Stimulated activated CD4-positive, alpha-beta T cell treated with anti-CD3 and anti-CD28 coated beads, Interleukin-2, amount 100 ng/mL, for 4 hours (primary cell): ENCODE data around the gene CRABP1.
"Not testable (repeated sequence)": the region's sequence is repeated elsewhere in the genome, so short reads cannot be mapped to it uniquely, and the experiment has no call there.

Experiments used
- DNase-seq: peaks from one replicate; pipeline ENCODE4 v3.0.0-alpha.2; 2020; ENCODE audit warnings: low read depth

CRABP1 gene

GRCh38 chr15:78374436-78375393 lies 34.6 kb downstream of the CRABP1 start:
- DNase-seq, result no peak

DNA sequence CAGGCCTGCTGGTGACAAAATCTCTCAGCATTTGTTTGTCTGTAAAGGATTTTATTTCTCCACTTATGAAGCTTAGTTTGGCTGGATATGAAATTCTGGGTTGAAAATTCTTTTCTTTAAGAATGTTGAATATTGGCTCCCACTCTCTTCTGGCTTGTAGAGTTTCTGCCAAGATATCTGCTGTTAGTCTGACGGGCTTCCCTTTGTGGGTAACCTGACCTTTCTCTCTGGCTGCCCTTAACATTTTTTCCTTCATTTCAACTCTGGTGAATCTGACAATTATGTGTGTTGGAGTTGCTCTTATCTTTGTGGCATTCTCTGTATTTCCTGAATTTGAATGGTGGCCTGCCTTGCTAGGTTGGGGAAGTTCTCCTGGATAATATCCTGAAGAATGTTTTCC lies 40.0 kb downstream of the CRABP1 start:
- DNase-seq, result not testable (repeated sequence)

DNA sequence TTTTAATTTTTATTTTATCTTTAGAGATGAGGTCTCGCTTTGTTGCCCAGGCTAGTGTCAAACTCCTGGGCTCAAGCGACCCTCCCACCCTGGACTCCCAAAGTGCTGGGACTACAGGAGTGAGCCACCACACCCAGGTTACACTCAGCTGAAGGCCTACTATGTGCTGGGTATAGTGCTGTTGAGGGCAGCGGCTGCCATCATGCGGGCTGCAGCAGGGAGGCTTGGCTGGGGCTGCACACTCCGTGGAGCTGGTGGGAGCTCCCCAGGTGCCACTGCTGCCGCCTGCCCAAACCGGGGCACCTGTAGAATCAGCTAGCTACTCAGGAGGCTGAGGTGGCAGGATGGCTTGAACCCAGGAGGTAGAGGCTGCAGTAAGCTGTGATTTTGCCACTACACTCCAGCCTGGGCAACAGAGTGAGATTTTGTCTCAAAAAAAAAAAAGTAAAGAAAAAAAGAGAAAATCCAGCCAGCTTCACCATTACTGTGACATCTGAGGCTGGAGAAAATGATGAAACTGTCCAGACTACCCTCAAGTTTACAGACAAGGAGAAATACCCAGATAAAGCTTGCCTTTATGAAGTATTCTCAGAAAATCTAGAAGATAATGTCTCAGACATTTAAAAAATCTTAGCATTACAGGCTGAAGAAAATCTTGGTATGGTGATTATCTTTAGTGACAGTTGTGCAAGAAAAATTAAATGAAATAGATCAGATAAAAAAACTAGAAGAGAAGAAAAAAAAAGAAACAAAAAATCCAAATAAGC lies 42.1 kb downstream of the CRABP1 start:
- no peak for DNase-seq

DNA sequence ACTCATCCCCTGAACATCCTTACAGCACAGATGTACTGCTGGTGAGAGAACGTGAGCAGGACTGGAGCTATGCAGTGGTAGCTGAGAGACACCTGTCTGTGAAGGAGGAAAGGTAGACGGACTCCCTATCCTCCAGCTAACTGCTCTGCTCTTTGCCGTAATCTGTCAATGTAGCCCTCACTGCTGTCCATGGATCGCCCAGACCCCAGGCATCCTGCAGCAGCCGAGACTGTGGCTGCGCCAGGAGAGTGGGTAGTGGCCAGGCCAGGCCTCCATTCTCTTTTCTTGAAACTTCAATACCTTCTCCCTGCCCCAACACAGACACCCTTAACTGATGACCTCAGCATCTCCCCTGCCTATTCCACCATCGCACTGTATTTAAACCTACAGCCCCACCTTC lies 44.5 kb downstream of the CRABP1 start:
- no peak for DNase-seq

DNA sequence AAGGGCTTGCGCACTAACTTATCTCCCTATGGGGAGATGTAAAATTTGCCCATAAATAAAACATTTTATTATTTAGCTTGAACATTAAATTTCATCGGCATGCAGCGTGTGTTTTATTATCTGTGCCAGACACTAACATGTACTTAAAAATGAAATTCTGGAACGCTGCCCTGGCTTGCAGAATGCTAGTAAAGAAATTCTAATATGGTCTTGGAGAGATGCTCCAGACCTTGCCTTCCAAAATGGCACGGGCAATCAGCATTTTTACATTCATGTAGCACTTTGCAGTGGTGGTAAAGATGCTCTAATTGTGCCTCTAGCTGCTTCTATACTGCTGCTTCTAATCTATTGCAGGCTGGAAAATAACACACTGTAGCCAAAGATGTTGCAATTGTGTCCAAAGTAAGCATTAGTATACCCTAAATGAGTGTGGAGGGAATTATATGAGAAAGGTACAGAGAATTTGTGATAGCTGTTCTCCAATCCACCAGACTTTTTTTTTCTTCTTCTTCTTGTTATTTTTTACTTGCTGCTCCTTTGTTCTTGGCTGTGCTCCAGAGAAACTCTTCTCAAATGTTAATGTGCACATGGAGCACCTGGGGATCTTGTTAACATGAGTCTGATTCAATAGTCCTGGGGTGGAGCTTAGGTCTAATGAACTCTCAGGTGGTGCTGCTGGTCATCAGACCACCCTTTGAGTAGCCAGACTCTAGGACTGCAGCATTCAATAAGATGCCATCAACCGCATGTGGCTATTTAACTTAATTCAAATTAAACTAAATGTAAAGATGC lies 47.3 kb downstream of the CRABP1 start:
- no peak for DNase-seq

GRCh38 chr15:78388865-78389264 lies 48.7 kb downstream of the CRABP1 start:
- DNase-seq, result no peak

DNA sequence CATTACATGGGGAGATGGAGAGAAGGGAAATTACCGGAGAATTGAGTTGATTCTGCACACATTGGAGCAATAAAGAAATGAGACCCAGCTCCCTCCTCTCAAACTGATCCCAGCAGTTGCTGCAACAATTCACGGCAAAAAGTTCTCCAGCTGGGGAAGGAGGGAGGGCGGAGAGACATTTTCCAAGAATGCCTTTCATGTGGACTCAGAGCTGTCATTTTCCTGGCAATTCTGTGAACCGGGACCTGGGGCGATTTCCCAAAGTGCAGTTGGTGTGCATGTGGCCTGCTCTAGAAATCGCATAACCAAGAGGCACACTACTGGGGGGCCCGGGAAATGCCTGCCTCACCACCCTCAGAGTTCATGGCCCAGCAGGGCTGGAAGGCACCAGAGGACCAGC lies 49.2 kb downstream of the CRABP1 start:
- no peak for DNase-seq

DNA sequence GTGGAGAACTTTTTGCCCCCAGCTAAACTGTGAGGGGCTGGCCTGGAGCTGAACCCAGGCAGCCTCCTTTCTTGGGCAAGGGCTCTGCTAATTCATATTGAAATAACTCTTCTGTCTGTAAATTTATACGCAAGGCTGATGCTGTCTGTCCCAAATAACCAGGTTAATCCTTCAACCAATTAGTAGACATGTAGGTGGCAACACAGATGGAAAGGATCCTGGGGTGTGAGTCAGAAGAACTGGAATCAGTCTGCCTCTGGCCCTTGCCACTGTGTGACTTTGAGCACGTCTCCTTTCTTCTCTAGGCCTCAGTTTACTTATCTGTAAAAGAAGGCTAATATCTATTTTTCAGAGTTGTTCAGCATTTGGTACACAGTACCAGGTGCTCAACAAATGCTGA lies 49.6 kb downstream of the CRABP1 start:
- DNase-seq, result no peak

- no peak for DNase-seq
These were observed 50.1 kb downstream of the CRABP1 start for GRCh38 chr15:78390242-78390641.

- DNase-seq, result no peak
These were observed 50.7 kb downstream of the CRABP1 start for GRCh38 chr15:78390826-78391225.

DNA sequence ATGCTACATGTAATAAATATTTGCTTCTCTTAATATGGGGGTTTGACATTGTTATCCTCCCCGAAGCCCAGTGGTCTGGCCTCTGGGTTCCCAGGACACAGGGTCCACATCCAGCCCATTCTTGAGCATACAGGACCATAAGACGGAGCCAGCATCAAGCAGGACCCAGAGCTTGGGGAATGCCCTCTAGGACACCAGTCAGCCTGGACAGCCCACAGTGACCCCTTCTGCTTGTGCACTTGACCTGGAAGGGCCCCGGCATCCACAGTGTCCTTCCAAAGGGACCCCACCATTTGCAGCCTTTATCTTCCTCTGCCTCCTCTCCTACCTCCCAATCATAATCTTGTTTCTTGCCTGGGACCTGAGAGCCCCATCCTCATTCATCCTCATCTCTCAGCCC lies 51.6 kb downstream of the CRABP1 start:
- DNase-seq, result no peak

DNA sequence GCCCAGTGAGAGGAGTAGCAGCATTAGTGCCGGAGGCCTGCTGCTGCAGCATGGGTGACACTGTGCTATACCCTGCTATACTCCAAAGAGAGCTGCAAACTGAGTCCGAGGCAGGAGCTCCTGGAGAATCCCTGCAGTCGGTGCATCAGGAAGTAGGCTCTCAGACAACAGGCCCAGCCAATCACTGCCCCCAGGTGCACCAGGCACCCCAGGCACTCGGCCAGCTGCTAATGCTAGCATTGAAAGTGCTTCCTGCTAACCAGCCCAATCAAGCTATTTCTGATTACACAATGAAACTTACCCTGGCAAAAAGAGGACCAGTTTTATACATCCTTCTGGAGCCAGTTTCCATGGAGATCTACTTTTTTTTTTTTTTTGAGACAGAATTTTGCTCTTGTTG lies 52.3 kb downstream of the CRABP1 start:
- no peak for DNase-seq

DNA sequence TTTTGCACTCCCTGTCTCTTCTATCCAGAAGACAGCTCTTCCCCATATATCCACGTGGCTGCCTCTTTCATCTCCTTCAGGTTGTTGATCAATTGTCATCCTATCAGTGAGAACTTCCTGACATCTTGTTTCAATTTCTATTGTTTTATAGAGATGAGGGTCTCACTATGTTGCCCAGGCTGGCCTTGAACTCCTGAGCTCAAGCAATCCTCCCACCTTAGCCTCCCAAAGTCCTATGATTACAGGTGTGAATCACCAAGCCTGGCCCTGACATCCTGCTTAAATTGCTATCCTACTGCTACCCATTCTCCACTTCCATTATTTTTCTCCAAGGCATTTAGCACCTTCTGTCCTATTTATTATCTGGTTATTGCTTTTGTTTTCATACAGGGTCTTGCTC lies 53.0 kb downstream of the CRABP1 start:
- no peak for DNase-seq

GRCh38 chr15:78394026-78394425 lies 53.9 kb downstream of the CRABP1 start:
- DNase-seq, result no peak

DNA sequence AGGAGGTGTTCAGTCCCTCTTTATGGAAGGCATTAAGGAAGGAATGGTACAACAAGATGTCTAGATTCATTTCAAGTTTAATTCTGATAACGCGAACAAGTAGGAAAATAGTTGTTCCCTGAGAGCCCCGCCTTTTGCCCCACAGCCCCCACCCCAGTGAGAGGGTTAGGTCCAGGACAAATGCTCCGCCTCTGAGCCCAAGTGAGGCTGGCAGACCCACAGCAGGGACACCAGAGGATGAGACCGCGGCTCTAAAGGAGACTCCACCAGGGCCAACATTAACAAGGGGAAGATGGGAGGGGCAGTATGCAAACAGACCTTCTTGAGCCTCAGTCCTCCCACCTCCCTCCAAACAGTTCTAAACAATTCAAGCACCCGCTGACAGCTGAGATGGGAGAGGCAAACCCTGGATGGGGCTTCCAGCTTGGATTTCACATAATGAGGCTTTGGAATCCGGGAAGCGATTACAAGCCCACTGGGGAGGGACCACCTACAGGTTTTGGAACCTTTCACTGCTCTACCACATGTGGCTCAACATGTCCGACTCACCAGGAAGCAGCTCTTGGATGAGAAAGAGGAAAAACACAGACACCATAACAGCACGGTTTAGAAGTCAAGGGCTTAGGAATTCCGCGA lies 54.9 kb downstream of the CRABP1 start:
- no peak for DNase-seq

DNA sequence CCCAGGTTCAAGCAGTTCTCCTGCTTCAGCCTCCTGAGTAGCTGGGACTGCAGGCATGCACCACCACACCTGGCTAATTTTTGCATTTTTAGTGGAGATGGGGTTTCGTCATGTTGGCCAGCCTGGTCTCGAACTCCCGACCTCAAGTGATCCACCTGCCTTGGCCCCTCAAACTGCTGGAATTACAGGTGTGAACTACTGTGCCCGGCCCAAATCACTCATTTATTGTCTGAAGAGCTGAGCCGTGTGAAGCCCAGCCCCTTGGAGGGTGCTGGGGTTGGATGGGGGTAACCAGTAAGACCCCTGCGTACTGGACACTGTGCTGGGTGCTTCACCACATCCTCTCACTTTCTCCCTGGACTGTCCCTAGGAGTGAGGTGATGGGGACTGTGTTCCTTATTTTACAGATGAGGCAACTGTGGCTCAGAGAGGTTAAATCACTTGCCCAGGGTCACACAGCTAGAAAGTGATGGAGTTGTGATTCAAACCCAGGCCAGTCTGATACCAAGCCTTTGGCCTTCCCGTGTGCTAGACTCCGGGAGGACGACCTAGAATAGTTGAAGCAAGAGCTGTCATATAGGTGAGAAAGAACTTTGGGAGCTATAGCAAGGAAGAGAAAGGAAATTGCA lies 56.1 kb downstream of the CRABP1 start:
- DNase-seq, result no peak

GRCh38 chr15:78396976-78397375 lies 56.8 kb downstream of the CRABP1 start:
- DNase-seq, result no peak

DNA sequence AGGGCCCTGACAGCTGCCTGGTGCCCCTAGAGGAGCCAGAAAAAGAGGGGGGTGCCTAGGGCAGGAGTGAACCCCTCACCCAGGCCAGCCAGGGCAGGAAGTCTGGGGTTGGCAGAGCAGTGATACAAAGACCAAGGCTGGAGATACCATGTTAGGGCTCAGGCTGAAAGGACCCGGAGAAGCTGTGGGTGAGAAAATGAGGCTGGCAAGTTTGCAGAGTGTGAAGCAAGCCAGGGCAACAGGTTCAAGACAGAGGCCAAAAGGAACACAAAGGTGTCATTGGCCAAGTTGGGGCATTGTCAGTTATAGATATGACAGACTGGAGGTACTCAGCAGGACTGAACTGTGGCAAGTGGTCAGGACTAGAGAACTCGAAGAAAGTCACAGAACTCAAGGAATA lies 57.2 kb downstream of the CRABP1 start:
- no peak for DNase-seq
